ENCODE measurements around the gene ZWINT. TPM values are rescaled to one million over a fixed set of nuclear protein-coding genes. Genes with fewer than 3 reads are reported as not detected.

Gene ZWINT, protein sequence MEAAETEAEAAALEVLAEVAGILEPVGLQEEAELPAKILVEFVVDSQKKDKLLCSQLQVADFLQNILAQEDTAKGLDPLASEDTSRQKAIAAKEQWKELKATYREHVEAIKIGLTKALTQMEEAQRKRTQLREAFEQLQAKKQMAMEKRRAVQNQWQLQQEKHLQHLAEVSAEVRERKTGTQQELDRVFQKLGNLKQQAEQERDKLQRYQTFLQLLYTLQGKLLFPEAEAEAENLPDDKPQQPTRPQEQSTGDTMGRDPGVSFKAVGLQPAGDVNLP
- 2.2 and 69.0 TPM in 2 replicates for total RNA-seq

DNA sequence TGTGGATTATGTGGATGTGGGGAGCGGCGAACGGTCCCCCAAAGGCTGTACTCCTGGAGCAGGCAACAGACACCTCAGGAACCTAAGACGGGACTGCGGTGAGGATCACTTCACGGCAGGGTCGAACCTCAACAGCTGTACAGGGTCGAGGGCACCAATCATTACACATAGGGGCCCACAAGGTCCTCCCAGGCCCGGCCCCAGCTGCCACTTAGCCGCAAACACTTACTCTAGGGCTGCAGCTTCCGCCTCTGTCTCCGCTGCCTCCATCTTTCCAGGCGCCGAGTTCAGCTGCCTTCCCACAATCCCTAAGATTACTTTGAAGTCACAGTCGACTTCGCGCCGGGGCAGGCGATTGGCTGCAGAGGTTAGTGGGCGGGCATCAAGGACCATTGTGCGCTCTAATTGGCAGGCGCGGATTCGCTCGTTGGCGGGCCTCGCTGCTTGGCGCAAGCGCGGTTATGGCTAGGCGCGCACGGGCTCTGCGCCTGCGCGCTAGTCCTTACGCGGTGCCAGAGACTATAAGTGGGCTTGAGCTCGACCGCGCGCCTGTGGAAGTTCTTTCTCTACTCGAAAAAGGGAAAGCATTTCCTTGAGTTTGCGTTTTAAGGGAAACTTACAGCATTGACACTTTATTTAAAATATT lies at the start of gene ZWINT:
TSS of gene ZWINT (minus strand) at position 293 of the 646 bp plus-strand sequence. CDS start at position 270, 23 bp downstream.

